DND-41 (cell line): Measurements from ENCODE around the gene PID1.

Experiments used
- CTCF ChIP-seq: IDR thresholded peaks from 2 replicates; pipeline ENCODE4 v1.5.1; 2012; ENCODE audit warnings: borderline replicate concordance, low read length, moderate library complexity, mild to moderate bottlenecking; ENCODE audit not compliant: poor library complexity, severe bottlenecking; ENCODE audit errors: extremely low read depth
- EZH2 ChIP-seq: IDR thresholded peaks from 3 replicates; pipeline ENCODE4 v1.6.1; 2012; ENCODE audit warnings: borderline replicate concordance, low read depth, mild to moderate bottlenecking, moderate library complexity, low read length, inconsistent platforms; ENCODE audit not compliant: severe bottlenecking

GRCh38 chr2:229043681-229044080 lies 227.4 kb downstream of the PID1 start:
- no peak for TF ChIP-seq CTCF
- no peak for TF ChIP-seq EZH2
